SK-N-SH treated with all-trans-retinoic acid at 6 μM for 48 hours (cell line): ENCODE data around the gene CAND1.
A peak's percentile ranks its signal among the peaks of the same experiment; 100 is the strongest.

Source experiments
- ATAC-seq: fragments of 200-7000 bp; cut with Tn5 transposase; 3 replicates; pipeline ENCODE4 v1.9.1; 2020; ENCODE audit warnings: mild to moderate bottlenecking, moderate library complexity
- ARNTL ChIP-seq: fragments of 450-650 bp; formaldehyde crosslinking; IDR thresholded peaks from 2 replicates; pipeline ENCODE4 v1.5.0; 2020; ENCODE audit warnings: low read depth, mild to moderate bottlenecking, moderate library complexity, borderline replicate concordance
- BACH2 ChIP-seq: fragments of 250-450 bp; sonication (Bioruptor Pico); IDR thresholded peaks from 2 replicates; pipeline ENCODE4 v1.9.0; 2021; ENCODE audit warnings: mild to moderate bottlenecking, borderline replicate concordance
- CREB5 ChIP-seq: fragments of 250-450 bp; sonication (Bioruptor Pico); IDR thresholded peaks from 2 replicates; pipeline ENCODE4 v1.5.1; 2020; ENCODE audit warnings: low read depth, mild to moderate bottlenecking, moderate library complexity
- CSDC2 ChIP-seq: fragments of 250-450 bp; sonication (Bioruptor Pico); IDR thresholded peaks from 2 replicates; pipeline ENCODE4 v1.5.0; 2020; ENCODE audit warnings: mild to moderate bottlenecking, moderate library complexity
- ESRRG ChIP-seq: fragments of 250-450 bp; sonication (Bioruptor Pico); IDR thresholded peaks from 2 replicates; pipeline ENCODE4 v1.6.1; 2021; ENCODE audit warnings: mild to moderate bottlenecking
- GLIS3 ChIP-seq: fragments of 250-450 bp; sonication (Bioruptor Pico); IDR thresholded peaks from 2 replicates; pipeline ENCODE4 v1.5.0; 2020; ENCODE audit warnings: mild to moderate bottlenecking, moderate library complexity
- ISL1 ChIP-seq: fragments of 250-450 bp; sonication (Bioruptor Pico); IDR thresholded peaks from 2 replicates; pipeline ENCODE4 v2.1.2; 2022; ENCODE audit warnings: mild to moderate bottlenecking, moderate library complexity
- OSR1 ChIP-seq: fragments of 250-450 bp; sonication (Bioruptor Pico); IDR thresholded peaks from 2 replicates; pipeline ENCODE4 v1.8.0; 2022; ENCODE audit warnings: moderate library complexity, mild to moderate bottlenecking, inconsistent platforms
- PPARA ChIP-seq: fragments of 250-450 bp; sonication (Bioruptor Pico); IDR thresholded peaks from 2 replicates; pipeline ENCODE4 v1.5.0; 2020; ENCODE audit warnings: mild to moderate bottlenecking, borderline replicate concordance
- RARB ChIP-seq: fragments of 250-450 bp; sonication (Bioruptor Pico); IDR thresholded peaks from 2 replicates; pipeline ENCODE4 v1.8.0; 2021; ENCODE audit warnings: mild to moderate bottlenecking, moderate library complexity
- SNAI2 ChIP-seq: fragments of 250-450 bp; sonication (Bioruptor Pico); IDR thresholded peaks from 2 replicates; pipeline ENCODE4 v1.5.0; 2020; ENCODE audit warnings: mild to moderate bottlenecking, moderate library complexity
- TCF4 ChIP-seq: fragments of 250-450 bp; sonication (Bioruptor Pico); IDR thresholded peaks from 2 replicates; pipeline ENCODE4 v1.8.0; 2021; ENCODE audit warnings: mild to moderate bottlenecking, moderate library complexity, borderline replicate concordance
- TOX ChIP-seq: fragments of 250-450 bp; sonication (Bioruptor Pico); IDR thresholded peaks from 2 replicates; pipeline ENCODE4 v1.8.0; 2021; ENCODE audit warnings: mild to moderate bottlenecking, moderate library complexity, borderline replicate concordance
- ZC3H10 ChIP-seq: fragments of 250-450 bp; sonication (Bioruptor Pico); IDR thresholded peaks from 2 replicates; pipeline ENCODE4 v1.5.1; 2021; ENCODE audit warnings: mild to moderate bottlenecking, moderate library complexity
- ZFP3 ChIP-seq: fragments of 250-450 bp; sonication (Bioruptor Pico); IDR thresholded peaks from 2 replicates; pipeline ENCODE4 v1.5.0; 2020; ENCODE audit warnings: mild to moderate bottlenecking, moderate library complexity
- ZFP30 ChIP-seq: fragments of 450-650 bp; formaldehyde crosslinking; IDR thresholded peaks from 2 replicates; pipeline ENCODE4 v1.5.0; 2022; ENCODE audit warnings: mild to moderate bottlenecking, moderate library complexity
- ZNF565 ChIP-seq: fragments of 450-650 bp; formaldehyde crosslinking; conservative IDR thresholded peaks from 2 replicates; pipeline ENCODE4 v1.5.0; 2020; ENCODE audit warnings: low read depth, mild to moderate bottlenecking, moderate library complexity
- ZNF70 ChIP-seq: fragments of 450-650 bp; formaldehyde crosslinking; IDR thresholded peaks from 2 replicates; pipeline ENCODE4 v1.5.0; 2020; ENCODE audit warnings: mild to moderate bottlenecking, moderate library complexity
- ZNF8 ChIP-seq: fragments of 450-650 bp; formaldehyde crosslinking; IDR thresholded peaks from 2 replicates; pipeline ENCODE4 v1.5.0; 2020; ENCODE audit warnings: mild to moderate bottlenecking, moderate library complexity
- TF ChIP-seq, protein P1 (sequence below): fragments of 250-450 bp; sonication (Bioruptor Pico); IDR thresholded peaks from 2 replicates; pipeline ENCODE4 v1.8.0; 2020; ENCODE audit warnings: mild to moderate bottlenecking, moderate library complexity, borderline replicate concordance
- TF ChIP-seq, protein P2 (sequence below): fragments of 250-450 bp; sonication (Bioruptor Pico); IDR thresholded peaks from 2 replicates; pipeline ENCODE4 v1.8.0; 2021; ENCODE audit warnings: low read depth, mild to moderate bottlenecking, moderate library complexity, borderline replicate concordance
- TF ChIP-seq, protein P3 (sequence below): fragments of 250-450 bp; sonication (Bioruptor Pico); IDR thresholded peaks from 2 replicates; pipeline ENCODE4 v1.5.0; 2020; ENCODE audit warnings: mild to moderate bottlenecking, moderate library complexity

The CAND1 gene

GRCh38 chr12:67319936-67320335 is 50.8 kb downstream of the CAND1 start:
- TF ChIP-seq ZNF8 (CRISPR knock-in tag): no peak
- TF ChIP-seq PPARA (CRISPR knock-in tag): no peak
- TF ChIP-seq, protein P1, sequence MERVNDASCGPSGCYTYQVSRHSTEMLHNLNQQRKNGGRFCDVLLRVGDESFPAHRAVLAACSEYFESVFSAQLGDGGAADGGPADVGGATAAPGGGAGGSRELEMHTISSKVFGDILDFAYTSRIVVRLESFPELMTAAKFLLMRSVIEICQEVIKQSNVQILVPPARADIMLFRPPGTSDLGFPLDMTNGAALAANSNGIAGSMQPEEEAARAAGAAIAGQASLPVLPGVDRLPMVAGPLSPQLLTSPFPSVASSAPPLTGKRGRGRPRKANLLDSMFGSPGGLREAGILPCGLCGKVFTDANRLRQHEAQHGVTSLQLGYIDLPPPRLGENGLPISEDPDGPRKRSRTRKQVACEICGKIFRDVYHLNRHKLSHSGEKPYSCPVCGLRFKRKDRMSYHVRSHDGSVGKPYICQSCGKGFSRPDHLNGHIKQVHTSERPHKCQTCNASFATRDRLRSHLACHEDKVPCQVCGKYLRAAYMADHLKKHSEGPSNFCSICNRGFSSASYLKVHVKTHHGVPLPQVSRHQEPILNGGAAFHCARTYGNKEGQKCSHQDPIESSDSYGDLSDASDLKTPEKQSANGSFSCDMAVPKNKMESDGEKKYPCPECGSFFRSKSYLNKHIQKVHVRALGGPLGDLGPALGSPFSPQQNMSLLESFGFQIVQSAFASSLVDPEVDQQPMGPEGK (CRISPR knock-in tag): no peak
- TF ChIP-seq OSR1 (CRISPR knock-in tag): no peak
- TF ChIP-seq RARB (CRISPR knock-in tag): no peak
- no peak for TF ChIP-seq ZNF70 (CRISPR knock-in tag)
- TF ChIP-seq, protein P2, sequence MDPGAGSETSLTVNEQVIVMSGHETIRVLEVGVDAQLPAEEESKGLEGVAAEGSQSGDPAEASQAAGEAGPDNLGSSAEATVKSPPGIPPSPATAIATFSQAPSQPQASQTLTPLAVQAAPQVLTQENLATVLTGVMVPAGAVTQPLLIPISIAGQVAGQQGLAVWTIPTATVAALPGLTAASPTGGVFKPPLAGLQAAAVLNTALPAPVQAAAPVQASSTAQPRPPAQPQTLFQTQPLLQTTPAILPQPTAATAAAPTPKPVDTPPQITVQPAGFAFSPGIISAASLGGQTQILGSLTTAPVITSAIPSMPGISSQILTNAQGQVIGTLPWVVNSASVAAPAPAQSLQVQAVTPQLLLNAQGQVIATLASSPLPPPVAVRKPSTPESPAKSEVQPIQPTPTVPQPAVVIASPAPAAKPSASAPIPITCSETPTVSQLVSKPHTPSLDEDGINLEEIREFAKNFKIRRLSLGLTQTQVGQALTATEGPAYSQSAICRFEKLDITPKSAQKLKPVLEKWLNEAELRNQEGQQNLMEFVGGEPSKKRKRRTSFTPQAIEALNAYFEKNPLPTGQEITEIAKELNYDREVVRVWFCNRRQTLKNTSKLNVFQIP (CRISPR knock-in tag): no peak
- TF ChIP-seq ZFP3 (CRISPR knock-in tag): no peak
- no peak for TF ChIP-seq ZNF565 (CRISPR knock-in tag)
- TF ChIP-seq GLIS3 (CRISPR knock-in tag): no peak
- TF ChIP-seq CSDC2 (CRISPR knock-in tag): no peak
- TF ChIP-seq, protein P3, sequence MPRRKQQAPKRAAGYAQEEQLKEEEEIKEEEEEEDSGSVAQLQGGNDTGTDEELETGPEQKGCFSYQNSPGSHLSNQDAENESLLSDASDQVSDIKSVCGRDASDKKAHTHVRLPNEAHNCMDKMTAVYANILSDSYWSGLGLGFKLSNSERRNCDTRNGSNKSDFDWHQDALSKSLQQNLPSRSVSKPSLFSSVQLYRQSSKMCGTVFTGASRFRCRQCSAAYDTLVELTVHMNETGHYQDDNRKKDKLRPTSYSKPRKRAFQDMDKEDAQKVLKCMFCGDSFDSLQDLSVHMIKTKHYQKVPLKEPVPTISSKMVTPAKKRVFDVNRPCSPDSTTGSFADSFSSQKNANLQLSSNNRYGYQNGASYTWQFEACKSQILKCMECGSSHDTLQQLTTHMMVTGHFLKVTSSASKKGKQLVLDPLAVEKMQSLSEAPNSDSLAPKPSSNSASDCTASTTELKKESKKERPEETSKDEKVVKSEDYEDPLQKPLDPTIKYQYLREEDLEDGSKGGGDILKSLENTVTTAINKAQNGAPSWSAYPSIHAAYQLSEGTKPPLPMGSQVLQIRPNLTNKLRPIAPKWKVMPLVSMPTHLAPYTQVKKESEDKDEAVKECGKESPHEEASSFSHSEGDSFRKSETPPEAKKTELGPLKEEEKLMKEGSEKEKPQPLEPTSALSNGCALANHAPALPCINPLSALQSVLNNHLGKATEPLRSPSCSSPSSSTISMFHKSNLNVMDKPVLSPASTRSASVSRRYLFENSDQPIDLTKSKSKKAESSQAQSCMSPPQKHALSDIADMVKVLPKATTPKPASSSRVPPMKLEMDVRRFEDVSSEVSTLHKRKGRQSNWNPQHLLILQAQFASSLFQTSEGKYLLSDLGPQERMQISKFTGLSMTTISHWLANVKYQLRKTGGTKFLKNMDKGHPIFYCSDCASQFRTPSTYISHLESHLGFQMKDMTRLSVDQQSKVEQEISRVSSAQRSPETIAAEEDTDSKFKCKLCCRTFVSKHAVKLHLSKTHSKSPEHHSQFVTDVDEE: no peak
- no peak for TF ChIP-seq TCF4 (CRISPR knock-in tag)
- TF ChIP-seq TOX (CRISPR knock-in tag): no peak
- no peak for TF ChIP-seq ESRRG (CRISPR knock-in tag)
- TF ChIP-seq CREB5 (CRISPR knock-in tag): no peak
- TF ChIP-seq BACH2: no peak
- TF ChIP-seq ZC3H10 (CRISPR knock-in tag): no peak
- no peak for ATAC-seq

- no peak for TF ChIP-seq PPARA (CRISPR knock-in tag)
- no peak for TF ChIP-seq SNAI2 (CRISPR knock-in tag)
- TF ChIP-seq ARNTL (CRISPR knock-in tag): no peak
- TF ChIP-seq ZFP3 (CRISPR knock-in tag): no peak
- TF ChIP-seq TCF4 (CRISPR knock-in tag): no peak
- TF ChIP-seq CSDC2 (CRISPR knock-in tag): no peak
- no peak for TF ChIP-seq TOX (CRISPR knock-in tag)
- ATAC-seq: no peak
Observed at GRCh38 chr12:67320614-67321295, 51.6 kb downstream of the CAND1 start.

- TF ChIP-seq ARNTL (CRISPR knock-in tag): no peak
- TF ChIP-seq OSR1 (CRISPR knock-in tag): no peak
- no peak for TF ChIP-seq ISL1
- ATAC-seq: no peak
Observed at GRCh38 chr12:67322580-67322979, 53.4 kb downstream of the CAND1 start.

GRCh38 chr12:67323007-67323406 is 53.8 kb downstream of the CAND1 start:
- ATAC-seq: peak; percentile 7; the same call in 1 of the 3 replicates
- no peak for TF ChIP-seq ZFP3 (CRISPR knock-in tag)
- TF ChIP-seq ZC3H10 (CRISPR knock-in tag): no peak
- TF ChIP-seq, protein P1 (CRISPR knock-in tag): no peak
- TF ChIP-seq TOX (CRISPR knock-in tag): no peak
- TF ChIP-seq ARNTL (CRISPR knock-in tag): no peak
- no peak for TF ChIP-seq ZFP30 (CRISPR knock-in tag)
- TF ChIP-seq, protein P3: no peak
- TF ChIP-seq ZNF70 (CRISPR knock-in tag): no peak
